GM12891 (cell line): ENCODE results near the gene COPRS.

Source experiments
- PAX5 ChIP-seq: IDR thresholded peaks from 2 replicates; pipeline ENCODE4 v1.6.1; 2011; ENCODE audit warnings: low read length, moderate library complexity, mild to moderate bottlenecking; ENCODE audit not compliant: insufficient read depth, severe bottlenecking
- POLR2A ChIP-seq: IDR thresholded peaks from 2 replicates; pipeline ENCODE4 v1.6.1; 2011; ENCODE audit warnings: low read depth, low read length, control low read depth
- POLR2AphosphoS5 ChIP-seq: IDR thresholded peaks from 2 replicates; pipeline ENCODE4 v1.6.1; 2011; ENCODE audit warnings: low read depth, low read length, control low read depth
- TAF1 ChIP-seq: IDR thresholded peaks from 2 replicates; pipeline ENCODE4 v1.6.1; 2011; ENCODE audit warnings: low read depth, low read length, control low read depth

DNA sequence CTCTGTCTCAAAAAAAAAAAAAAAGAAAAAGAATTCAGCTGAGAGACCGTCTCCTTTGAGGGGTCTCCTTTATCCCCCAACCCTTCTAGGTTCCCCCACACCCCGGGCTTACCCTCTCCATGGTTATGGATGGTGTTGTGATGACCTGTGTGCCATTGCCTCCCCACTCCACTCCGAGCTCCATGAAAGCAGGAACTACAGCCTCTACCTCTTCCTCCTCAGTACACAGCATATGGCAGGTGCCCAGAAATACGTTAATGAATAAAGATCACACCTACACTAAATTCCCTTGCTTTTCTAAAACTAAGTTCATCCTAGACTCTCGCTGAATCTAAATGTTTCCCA, 17.2 kb downstream of the COPRS start:
- TF ChIP-seq POLR2AphosphoS5 (no peak), POLR2A (no peak), TAF1 (no peak), PAX5 (no peak)
